Transverse colon (tissue), 4 donors: ENCODE measurements around the gene PILRA.

Experiments used
- CTCF ChIP-seq, 5 experiments: fragments of 200-600 bp in 3 of 5; fragments of 450-650 bp in 2 of 5; sonication (generic) in 3 of 5; IDR thresholded peaks; 1 replicate in 2 of 5; 2 replicates in 3 of 5; pipeline ENCODE4 v1.5.1; 2016 to 2017; ENCODE audit warnings: antibody characterized with exemption in 5 of 5, inconsistent platforms in 3 of 5, mild to moderate bottlenecking in 2 of 5, moderate library complexity in 1 of 5
- EP300 ChIP-seq: sonication (generic); formaldehyde crosslinking; IDR thresholded peaks from one replicate; pipeline ENCODE4 v1.6.1; 2017; ENCODE audit warnings: antibody characterized with exemption, low read depth
- POLR2A ChIP-seq: fragments of 450-650 bp; IDR thresholded peaks from one replicate; pipeline ENCODE4 v1.6.1; 2016; ENCODE audit warnings: antibody characterized with exemption, mild to moderate bottlenecking, moderate library complexity
- POLR2AphosphoS5 ChIP-seq, 3 donors: sonication (generic); formaldehyde crosslinking; IDR thresholded peaks; one replicate each; pipeline ENCODE4 v1.6.1; 2016; ENCODE audit warnings: antibody characterized with exemption in 3 of 3

GRCh38 chr7:100435401-100436304 lies 62.4 kb downstream of the PILRA start:
- TF ChIP-seq POLR2AphosphoS5 (IDR thresholded peaks at IDR 0.05) (peak in 2 of 3 donors; percentile 55 to 68), CTCF (IDR thresholded peaks at IDR 0.05) (peak in 1 of 5 experiments; percentile 15), POLR2A (no peak), EP300 (no peak)
